RWPE1 (cell line): ENCODE data around the gene SRCAP.
"Not testable (repeated sequence)": the region's sequence is repeated elsewhere in the genome, so short reads cannot be mapped to it uniquely, and the experiment has no call there.

ENCODE experiments used
- CTCF ChIA-PET: fragments of 350-600 bp; sonication (Branson Sonifier 250); formaldehyde crosslinking; extraction: SDS; loops from one replicate; lab custom pipeline; 2021; lab: Yijun Ruan, JAX
- POLR2A ChIA-PET: fragments of 400-600 bp; formaldehyde crosslinking; extraction: SDS; loops from one replicate; lab custom pipeline; 2020; ENCODE audit warnings: antibody characterized with exemption; ENCODE audit not compliant: low non-redundant PET; lab: Yijun Ruan, JAX
- DNase-seq: peaks from one replicate; pipeline ENCODE4 v3.0.0; 2012; ENCODE audit warnings: low spot score
- H3K27ac ChIP-seq: fragments of 450-650 bp; 2 replicates; pipeline ENCODE4 v1.5.1; 2017
- CTCF ChIP-seq: fragments of 450-650 bp; conservative IDR thresholded peaks from 2 replicates; pipeline ENCODE4 v1.5.1; 2017; ENCODE audit warnings: low read depth, mild to moderate bottlenecking

Gene SRCAP

GRCh38 chr16:30678586-30678970 is 20.4 kb upstream of the SRCAP start:
- POLR2A ChIA-PET, result no interaction called here
- CTCF ChIA-PET, result no interaction called here
- DNase-seq, result no peak

GRCh38 chr16:30680326-30680725 is 18.6 kb upstream of the SRCAP start:
- DNase-seq, result no peak
- CTCF ChIA-PET, result no interaction called here
- H3K27ac ChIP-seq, result no peak overlapping the region
- POLR2A ChIA-PET, result no interaction called here
- no peak for TF ChIP-seq CTCF

More at GRCh38 chr16:30678586-30678970, 20.4 kb upstream of the SRCAP start:
- no peak for TF ChIP-seq CTCF
- H3K27ac ChIP-seq, result no peak overlapping the region

- H3K27ac ChIP-seq, result no peak overlapping the region
- CTCF ChIA-PET, result no interaction called here
- POLR2A ChIA-PET, result no interaction called here
- no peak for TF ChIP-seq CTCF
- DNase-seq, result no peak
Measured at GRCh38 chr16:30688701-30689100, 10.3 kb upstream of the SRCAP start.

- no peak for DNase-seq
- CTCF ChIA-PET, result no interaction called here
- POLR2A ChIA-PET, result no interaction called here
- no peak overlapping the region for H3K27ac ChIP-seq
- no peak for TF ChIP-seq CTCF
Measured at GRCh38 chr16:30691907-30692306, 7.1 kb upstream of the SRCAP start.

- ChIA-PET POLR2A (no interaction called here), CTCF (interaction anchor here (1.0 kb wide), 2 partner anchors 27 to 30 kb away, joined by 3 read pairs; no protein-coding TSS in a partner anchor)
- TF ChIP-seq CTCF, result no peak
- DNase-seq, result no peak
- H3K27ac ChIP-seq, result no peak overlapping the region
Measured at GRCh38 chr16:30692396-30693064, 6.4 kb upstream of the SRCAP start.

GRCh38 chr16:30694926-30695693 is 3.9 kb upstream of the SRCAP start:
- POLR2A ChIA-PET, result no interaction called here
- DNase-seq, result no peak
- CTCF ChIA-PET, result interaction anchor here (0.9 to 1.9 kb wide), 3 partner anchors 11 to 151 kb away, joined by 3 to 8 read pairs (median 5); no protein-coding TSS in a partner anchor
- TF ChIP-seq CTCF, result no peak
- H3K27ac ChIP-seq, result no peak overlapping the region

- CTCF ChIA-PET, POLR2A ChIA-PET, DNase-seq, H3K27ac ChIP-seq: not testable (repeated sequence)
Measured at GRCh38 chr16:30696646-30697045, 2.3 kb upstream of the SRCAP start.
